GM21447 (cell line): ENCODE data around the gene DIO3.
"Not testable (repeated sequence)": the region's sequence is repeated elsewhere in the genome, so short reads cannot be mapped to it uniquely, and the experiment has no call there.

Experiments
- ATAC-seq: cut with Tn5 transposase; IDR thresholded peaks from one replicate; pipeline ENCODE4 v1.9.1; 2021; ENCODE audit not compliant: unreplicated experiment

The DIO3 gene

DNA sequence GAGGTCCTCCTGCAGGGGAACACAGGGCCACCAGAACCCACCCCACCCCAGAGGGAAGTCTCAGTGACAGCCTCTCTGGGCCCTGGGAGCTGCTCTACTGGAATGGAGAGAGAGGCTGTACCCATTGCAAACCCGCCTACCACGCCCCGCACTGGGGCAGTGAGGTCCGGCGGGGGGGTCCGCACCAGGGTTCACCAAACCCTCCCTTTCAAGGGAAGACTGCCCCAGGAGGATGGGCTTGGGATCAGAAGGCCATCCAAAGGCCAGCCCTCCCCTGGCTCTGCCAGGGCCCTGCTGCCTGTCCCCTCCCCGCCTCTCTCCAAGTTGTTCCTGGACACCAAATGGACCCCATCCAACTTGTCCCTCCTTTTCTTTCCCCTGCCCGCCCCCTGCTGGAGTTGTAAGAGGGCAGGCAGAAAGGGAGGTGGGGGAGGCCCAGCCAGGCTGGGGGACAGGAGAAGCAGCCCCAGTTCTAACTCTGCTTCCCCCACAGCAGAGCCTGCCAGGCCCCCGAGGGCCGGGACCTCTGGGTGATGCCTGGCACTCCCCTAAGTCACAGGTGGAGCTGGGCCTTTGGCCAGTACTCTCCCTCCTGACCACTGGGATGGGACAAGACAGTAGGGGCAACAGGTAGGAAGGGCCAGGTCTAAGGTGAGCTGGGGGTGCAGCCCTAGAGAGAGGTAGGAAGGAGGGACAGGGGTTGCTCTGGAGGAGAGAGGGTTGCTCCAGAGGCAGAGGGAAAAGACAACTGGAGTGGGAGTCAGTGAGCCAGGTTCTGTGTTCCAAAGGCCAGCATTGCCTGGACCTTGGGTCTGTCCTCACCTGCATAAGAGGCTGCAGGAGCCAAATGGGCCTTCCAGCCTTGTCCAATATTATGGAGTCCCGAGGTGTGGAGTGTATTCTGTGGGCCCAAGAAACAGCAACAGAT, 3.2 kb upstream of the DIO3 start:
- no peak for ATAC-seq

GRCh38 chr14:101558739-101559240, 2.5 kb upstream of the DIO3 start:
- no peak for ATAC-seq

DNA sequence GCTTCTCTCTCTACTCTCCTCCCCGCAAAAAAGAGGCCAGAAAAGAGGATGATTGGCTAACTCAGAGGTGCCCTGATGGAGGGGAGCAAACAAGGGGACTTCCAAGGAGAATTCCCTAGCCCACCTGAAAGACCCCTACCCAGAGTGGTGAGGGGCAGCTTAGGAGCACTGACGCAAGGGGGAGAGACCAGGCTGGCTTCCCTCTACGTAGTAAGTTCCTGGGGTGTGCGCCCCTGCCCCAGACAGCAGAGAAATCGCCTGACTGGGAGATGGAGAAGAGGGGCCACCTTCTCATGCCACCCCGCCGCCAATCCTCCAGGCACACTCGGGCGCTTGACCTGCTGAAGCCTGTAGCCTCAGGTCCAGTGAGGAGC, 2.1 kb upstream of the DIO3 start:
- no peak for ATAC-seq

DNA sequence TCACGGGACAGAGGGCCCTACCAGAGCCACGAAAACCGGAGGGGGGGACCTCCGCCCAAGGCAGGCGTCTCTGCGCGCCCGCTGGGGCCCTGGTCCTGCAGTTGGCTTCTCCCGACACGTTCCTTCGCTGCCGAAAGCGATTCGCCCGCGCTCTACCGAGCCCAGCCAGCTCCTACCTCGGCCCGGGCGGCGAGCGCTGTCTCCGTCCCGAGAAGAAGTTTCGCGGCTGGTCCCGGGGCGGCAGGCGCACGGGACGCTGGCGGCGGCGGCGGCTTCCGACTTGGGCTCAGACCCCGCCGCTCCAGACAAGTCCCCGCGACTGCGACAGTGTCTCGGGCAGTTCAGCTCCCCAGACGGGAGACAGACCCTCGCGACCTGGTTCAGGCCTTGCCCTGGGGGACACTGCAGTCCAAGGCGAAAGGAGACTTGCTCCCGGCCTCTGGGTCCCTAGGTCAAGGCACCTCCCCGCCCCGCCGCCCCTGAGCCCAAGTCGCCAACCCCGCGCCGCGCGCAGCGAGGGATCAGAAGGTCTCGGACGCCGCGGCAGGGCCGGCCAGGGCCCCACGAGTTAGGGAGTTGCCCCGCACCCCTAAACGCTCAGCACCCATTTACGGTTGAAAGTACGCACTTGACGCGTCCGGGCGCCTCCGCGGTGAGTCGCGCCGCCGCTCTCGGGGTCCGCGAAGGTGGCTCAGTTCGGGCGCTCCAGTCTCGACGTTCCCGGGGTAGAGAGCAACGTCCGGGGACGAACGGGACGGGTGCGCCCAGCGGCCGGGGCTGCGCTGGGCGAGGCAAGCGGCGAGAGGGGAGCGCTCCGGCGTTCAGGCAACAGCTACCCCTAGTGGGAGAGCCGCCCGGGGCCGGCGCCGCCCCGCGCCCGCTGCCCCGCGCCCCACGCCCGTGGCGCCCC, 1.4 kb upstream of the DIO3 start:
- ATAC-seq = no peak

DNA sequence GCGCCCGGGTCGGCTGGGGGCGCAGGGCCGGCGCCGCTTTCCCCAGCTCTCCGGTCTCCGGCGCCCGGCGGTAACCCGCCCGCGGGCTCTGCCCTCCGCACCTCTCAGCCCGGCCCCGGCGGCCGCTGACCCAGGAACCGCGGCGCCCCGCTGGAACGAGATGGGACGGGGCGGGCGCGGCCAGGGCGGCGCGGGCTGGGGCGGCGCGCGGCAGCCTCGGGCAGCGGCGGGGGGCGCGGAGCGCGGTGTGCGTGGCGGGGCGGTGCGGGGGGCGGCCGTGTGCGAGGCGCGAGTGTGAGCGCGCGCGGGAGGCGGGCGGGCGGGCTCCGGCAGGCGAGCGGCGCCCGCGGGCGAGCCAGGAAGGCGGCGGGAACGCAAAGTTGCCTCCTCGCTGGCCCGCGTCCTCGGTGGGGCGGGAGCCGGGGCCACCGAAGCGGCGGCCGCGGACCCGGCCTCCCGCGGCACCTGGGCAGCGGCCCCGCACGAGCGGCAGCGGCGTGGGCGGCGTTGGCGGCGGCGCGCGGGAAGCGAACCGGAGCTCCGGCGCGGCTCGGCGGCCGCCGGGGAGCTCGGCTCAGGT, 671 bp upstream of the DIO3 start:
- no peak for ATAC-seq

DNA sequence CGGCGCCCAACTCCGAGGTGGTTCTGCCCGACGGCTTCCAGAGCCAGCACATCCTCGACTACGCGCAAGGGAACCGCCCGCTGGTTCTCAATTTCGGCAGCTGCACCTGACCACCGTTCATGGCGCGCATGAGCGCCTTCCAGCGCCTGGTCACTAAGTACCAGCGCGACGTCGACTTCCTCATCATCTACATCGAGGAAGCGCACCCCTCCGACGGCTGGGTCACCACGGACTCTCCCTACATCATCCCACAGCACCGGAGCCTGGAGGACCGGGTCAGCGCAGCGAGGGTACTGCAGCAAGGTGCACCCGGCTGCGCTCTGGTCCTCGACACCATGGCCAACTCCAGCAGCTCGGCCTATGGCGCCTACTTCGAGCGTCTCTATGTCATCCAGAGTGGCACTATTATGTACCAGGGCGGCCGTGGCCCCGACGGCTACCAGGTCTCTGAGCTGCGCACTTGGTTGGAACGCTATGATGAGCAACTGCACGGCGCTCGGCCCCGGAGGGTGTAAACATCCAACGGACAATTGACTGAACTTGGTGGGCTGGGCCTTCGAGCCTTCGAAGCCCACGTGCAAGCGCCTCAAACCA, 699 bp downstream of the DIO3 start:
- ATAC-seq = no peak

- ATAC-seq = no peak
Measured at GRCh38 chr14:101562659-101563351, 1.5 kb downstream of the DIO3 start.

GRCh38 chr14:101563352-101563653, 2.0 kb downstream of the DIO3 start:
- ATAC-seq = no peak

- no peak for ATAC-seq
Measured at GRCh38 chr14:101563654-101564443, 2.6 kb downstream of the DIO3 start.

GRCh38 chr14:101564444-101564776, 3.1 kb downstream of the DIO3 start:
- ATAC-seq = no peak

DNA sequence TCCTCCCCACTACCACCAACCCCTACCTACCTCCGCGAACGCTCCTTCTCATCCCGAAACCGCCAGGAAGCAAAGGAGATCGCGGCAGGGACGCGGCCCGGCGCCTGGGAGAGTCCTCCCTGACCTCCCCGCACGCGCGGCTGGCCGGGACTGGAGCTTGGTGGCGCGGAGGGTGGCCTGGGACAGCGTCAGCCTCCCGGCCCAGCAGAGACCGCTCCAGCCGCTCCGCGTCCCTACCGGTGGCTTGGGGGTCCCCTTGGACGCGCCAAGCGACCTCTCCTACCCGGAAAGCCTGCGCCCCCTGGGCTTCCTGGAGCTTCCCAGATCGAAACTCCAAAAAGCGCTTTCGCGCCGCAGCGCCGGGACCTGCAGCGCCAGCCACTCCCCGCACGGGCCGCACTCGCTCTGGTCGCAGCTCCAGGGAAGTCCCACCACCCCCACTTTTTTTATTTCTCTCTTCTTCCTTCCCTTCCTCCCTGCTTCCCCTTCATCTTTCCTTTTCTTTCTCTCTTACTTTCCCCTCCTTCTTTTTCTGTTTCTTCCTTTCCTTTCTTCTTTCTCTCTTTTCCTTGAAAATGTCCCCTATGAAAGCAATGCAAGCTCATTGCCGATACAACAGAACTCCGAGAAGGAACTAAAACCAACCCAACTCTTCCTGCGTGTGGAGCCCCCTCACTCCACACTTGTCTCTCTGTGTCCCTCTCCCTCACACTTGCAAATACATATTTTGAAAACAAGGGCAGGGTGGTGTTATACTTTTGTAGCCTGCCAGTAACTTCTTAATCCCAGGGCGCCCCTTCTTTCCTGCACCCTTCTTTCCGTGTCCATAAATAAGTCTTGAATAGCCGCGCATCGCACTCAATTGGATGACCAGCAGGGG, 3.8 kb downstream of the DIO3 start:
- no peak for ATAC-seq

DNA sequence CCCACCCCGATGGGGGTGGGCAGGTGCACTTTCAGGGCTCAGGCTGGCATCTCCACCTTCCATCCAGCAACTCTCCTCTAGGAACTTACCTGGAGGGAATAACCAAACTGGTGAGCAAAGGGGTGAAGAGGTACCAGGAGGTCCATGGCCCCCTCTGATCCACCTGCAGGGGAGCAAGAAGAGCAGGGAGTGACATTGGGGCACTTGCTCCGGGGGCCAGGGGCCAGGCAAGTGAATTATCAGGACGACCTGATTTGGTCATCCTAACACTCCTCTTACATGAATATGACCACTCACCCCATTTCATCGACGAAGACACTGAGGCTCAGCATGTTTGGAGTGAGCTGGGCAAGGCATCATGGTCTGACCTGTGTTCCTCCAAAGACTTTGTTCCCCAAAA, 6.0 kb downstream of the DIO3 start:
- ATAC-seq = no peak

DNA sequence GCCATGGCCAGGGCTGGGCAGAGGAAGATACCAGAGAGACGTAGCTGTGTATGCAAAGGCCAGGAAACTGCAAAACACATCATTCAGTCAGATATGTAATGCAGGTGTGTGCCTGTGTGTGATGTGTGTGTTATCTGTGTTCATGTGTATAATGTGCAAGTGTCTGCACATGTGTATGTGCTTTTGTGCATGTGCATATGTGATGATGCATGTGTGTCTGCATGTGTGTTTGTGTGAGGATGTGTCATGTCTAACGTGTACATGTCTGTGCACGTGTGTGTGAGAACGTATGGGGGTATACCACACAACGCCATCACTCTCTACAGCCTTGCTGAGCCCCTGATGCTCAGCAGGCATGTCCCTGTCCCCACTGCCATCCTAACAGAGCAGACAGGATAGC, 9.7 kb downstream of the DIO3 start:
- ATAC-seq = no peak

DNA sequence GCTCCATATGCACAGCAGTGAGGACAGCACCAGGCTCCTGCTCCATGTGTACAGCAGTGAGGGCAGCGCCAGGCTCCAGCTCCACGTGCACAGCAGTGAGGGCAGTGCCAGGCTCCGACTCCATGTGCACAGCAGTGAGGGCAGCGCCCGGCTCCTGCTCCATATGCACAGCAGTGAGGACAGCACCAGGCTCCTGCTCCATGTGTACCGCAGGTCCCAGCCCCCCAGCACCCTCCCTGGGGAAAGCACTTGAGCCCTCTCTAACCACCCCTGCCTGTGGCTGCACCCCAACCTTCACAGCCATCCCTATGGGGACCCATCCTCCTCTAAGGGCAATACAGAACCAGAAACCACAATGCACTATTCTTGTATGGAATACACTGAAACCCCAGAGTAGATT, 11.2 kb downstream of the DIO3 start:
- ATAC-seq = not testable (repeated sequence)

GRCh38 chr14:101573289-101573688, 12.0 kb downstream of the DIO3 start:
- ATAC-seq = no peak

DNA sequence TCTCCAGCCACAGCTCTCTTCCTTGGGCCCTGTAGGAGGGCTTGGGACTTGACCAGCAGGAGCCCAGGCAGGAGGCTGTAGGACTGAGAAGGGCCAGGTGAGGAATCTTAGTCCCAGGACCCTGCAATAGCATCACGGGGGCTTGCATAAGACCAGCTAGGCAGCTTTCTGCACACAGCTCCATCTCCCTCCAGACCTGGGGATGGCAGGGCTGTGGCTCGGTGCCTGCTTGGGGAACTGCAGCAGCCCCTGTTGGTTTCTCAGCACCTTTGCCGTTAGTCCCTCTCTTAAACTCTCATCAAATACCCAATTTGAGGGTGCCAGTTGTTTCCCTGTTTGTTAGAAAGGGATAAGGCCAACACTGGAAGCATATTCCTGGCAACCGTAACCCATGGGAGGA, 14.3 kb downstream of the DIO3 start:
- no peak for ATAC-seq

- ATAC-seq = no peak
Measured at GRCh38 chr14:101577221-101577909, 16.1 kb downstream of the DIO3 start.

- no peak for ATAC-seq
Measured at GRCh38 chr14:101578489-101578888, 17.2 kb downstream of the DIO3 start.
